Osteoblast (primary cell): ENCODE results near the gene CHTOP. TPM values are rescaled to one million over a fixed set of nuclear protein-coding genes. Genes with fewer than 3 reads are reported as not detected.

ENCODE experiments used
- DNase-seq: peaks from one replicate; pipeline ENCODE4 v3.0.0; 2011; ENCODE audit warnings: low spot score, mixed read lengths; ENCODE audit not compliant: insufficient read length; ENCODE audit errors: missing footprints
- H2AFZ ChIP-seq: 2 replicates; pipeline ENCODE4 v1.6.0; 2011; ENCODE audit warnings: mild to moderate bottlenecking, low read length
- H3K27ac ChIP-seq: 2 replicates; pipeline ENCODE4 v1.5.1; 2011; ENCODE audit warnings: mild to moderate bottlenecking, low read depth, low read length, moderate library complexity
- H3K27me3 ChIP-seq: 2 replicates; pipeline ENCODE4 v1.6.0; 2012; ENCODE audit warnings: mild to moderate bottlenecking, control low read depth, inconsistent platforms, low read length, moderate library complexity; ENCODE audit not compliant: insufficient read depth
- H3K36me3 ChIP-seq: 2 replicates; pipeline ENCODE4 v1.5.1; 2011; ENCODE audit warnings: mild to moderate bottlenecking, low read length, control low read depth, moderate library complexity; ENCODE audit not compliant: insufficient read depth
- H3K4me1 ChIP-seq: 2 replicates; pipeline ENCODE4 v1.5.1; 2011; ENCODE audit warnings: mild to moderate bottlenecking, low read length, control low read depth, moderate library complexity; ENCODE audit not compliant: insufficient read depth
- H3K4me2 ChIP-seq: 2 replicates; pipeline ENCODE4 v1.6.0; 2011; ENCODE audit warnings: mild to moderate bottlenecking, low read length; ENCODE audit not compliant: insufficient read depth
- H3K4me3 ChIP-seq: fragments of 200-600 bp; sonication (generic); 3 replicates; pipeline ENCODE4 v1.5.1; 2012; ENCODE audit warnings: mild to moderate bottlenecking, low read length, inconsistent platforms; ENCODE audit not compliant: insufficient read depth
- H3K79me2 ChIP-seq: 2 replicates; pipeline ENCODE4 v1.6.0; 2012; ENCODE audit warnings: mild to moderate bottlenecking, low read length, control low read depth, inconsistent platforms; ENCODE audit not compliant: insufficient read depth
- H3K9me3 ChIP-seq: 2 replicates; pipeline ENCODE4 v1.5.1; 2011; ENCODE audit warnings: low read depth, low read length, control low read depth
- H4K20me1 ChIP-seq: 2 replicates; pipeline ENCODE4 v1.6.0; 2012; ENCODE audit warnings: mild to moderate bottlenecking, low read length, control low read depth; ENCODE audit not compliant: insufficient read depth
- total RNA-seq: library from RNA; depleted of rRNA; stranded (reverse); fragments of >200 nt; gene quantifications from 2 replicates; pipeline ENCODE4 v1.2.3, GENCODE V29; 2012
- TF ChIP-seq, protein P1 (sequence below): IDR thresholded peaks from 2 replicates; pipeline ENCODE4 v1.5.1; 2011; ENCODE audit warnings: mild to moderate bottlenecking, low read depth, low read length, moderate library complexity; ENCODE audit errors: extremely low read depth

CHTOP gene
- total RNA-seq, 1 donor: 40.9 TPM

- peaks cover 74% of the 10 kb centered on the region for H3K36me3 ChIP-seq
- peaks cover 2% of the 10 kb centered on the region for H4K20me1 ChIP-seq
- DNase-seq: no peak
- H3K9me3 ChIP-seq: no peaks in the 10 kb centered on the region
- no peak overlapping the region for H2AFZ ChIP-seq
- H3K4me2 ChIP-seq: no peak overlapping the region
- TF ChIP-seq, protein P1, sequence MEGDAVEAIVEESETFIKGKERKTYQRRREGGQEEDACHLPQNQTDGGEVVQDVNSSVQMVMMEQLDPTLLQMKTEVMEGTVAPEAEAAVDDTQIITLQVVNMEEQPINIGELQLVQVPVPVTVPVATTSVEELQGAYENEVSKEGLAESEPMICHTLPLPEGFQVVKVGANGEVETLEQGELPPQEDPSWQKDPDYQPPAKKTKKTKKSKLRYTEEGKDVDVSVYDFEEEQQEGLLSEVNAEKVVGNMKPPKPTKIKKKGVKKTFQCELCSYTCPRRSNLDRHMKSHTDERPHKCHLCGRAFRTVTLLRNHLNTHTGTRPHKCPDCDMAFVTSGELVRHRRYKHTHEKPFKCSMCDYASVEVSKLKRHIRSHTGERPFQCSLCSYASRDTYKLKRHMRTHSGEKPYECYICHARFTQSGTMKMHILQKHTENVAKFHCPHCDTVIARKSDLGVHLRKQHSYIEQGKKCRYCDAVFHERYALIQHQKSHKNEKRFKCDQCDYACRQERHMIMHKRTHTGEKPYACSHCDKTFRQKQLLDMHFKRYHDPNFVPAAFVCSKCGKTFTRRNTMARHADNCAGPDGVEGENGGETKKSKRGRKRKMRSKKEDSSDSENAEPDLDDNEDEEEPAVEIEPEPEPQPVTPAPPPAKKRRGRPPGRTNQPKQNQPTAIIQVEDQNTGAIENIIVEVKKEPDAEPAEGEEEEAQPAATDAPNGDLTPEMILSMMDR: no peak
- peaks cover 42% of the 10 kb centered on the region for H3K79me2 ChIP-seq
- H3K27me3 ChIP-seq: no peaks in the 10 kb centered on the region
- peaks cover 36% of the 10 kb centered on the region for H3K4me1 ChIP-seq
- H3K4me3 ChIP-seq: no peak overlapping the region
- no peak overlapping the region for H3K27ac ChIP-seq
Measured at GRCh38 chr1:153623101-153623500, 10.8 kb upstream of the CHTOP start.

GRCh38 chr1:153624965-153625611 is 8.8 kb upstream of the CHTOP start:
- peak overlapping the region; percentile 53 for H3K27ac ChIP-seq
- peak overlapping the region; percentile 91 for H3K4me3 ChIP-seq
- peaks cover 40% of the 10 kb centered on the region for H3K4me1 ChIP-seq
- no peaks in the 10 kb centered on the region for H3K27me3 ChIP-seq
- H2AFZ ChIP-seq: no peak overlapping the region
- H3K36me3 ChIP-seq: peaks cover 56% of the 10 kb centered on the region
- H4K20me1 ChIP-seq: peaks cover 2% of the 10 kb centered on the region
- H3K79me2 ChIP-seq: peaks cover 42% of the 10 kb centered on the region
- DNase-seq: peak; percentile 71
- H3K9me3 ChIP-seq: no peaks in the 10 kb centered on the region
- peak overlapping the region; percentile 100 for H3K4me2 ChIP-seq
- TF ChIP-seq, protein P1: no peak

GRCh38 chr1:153626477-153626903 is 7.4 kb upstream of the CHTOP start:
- Histone ChIP-seq H3K4me2 (peak overlapping the region; percentile 100), H4K20me1 (no peaks in the 10 kb centered on the region), H3K9me3 (no peaks in the 10 kb centered on the region), H3K36me3 (peaks cover 45% of the 10 kb centered on the region), H3K27ac (peak overlapping the region; percentile 95), H3K4me1 (peaks cover 40% of the 10 kb centered on the region), H3K27me3 (no peaks in the 10 kb centered on the region), H2AFZ (peak overlapping the region; percentile 90), H3K4me3 (peak overlapping the region; percentile 91), H3K79me2 (peaks cover 42% of the 10 kb centered on the region)
- TF ChIP-seq, protein P1: no peak
- DNase-seq: peak; percentile 72

DNA sequence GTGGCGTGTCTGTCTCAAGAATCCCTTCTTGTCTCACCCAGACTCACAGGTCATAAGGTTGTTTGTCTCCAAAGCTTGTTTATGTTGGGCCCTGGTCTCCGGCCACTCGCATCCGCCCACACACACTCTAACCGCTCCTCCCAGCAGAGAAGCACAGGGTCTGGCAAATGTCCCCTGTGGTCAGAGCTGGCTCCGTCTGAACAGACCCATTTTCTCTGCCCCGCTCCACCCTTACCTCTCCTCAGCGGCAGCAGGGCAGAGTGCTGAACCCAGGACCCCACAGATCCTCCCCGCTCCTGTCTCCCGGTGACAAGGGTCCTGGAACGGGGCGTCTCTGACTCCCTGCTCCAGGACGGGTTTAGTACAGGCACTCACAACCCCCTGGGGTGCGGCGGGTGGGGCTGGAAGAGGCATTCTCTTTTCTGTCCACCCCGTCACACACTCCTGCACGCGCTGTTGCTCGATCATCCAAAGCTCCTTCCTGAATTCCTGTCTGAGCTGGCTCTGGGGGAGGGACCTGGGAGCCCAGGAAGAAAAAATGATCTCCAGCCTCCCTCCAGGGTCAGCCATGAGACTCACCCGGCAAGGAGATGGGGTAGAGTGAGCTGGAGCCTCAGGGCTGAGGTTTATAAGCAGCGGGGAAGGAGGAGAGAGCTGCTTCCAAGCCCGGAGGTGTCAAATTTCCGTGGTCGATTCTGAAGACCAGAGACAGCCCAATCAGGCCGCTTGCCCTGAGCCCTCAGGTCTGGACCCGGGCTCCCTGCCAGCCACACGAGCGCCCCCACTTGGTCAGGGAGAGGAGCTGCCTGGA is 6.8 kb upstream of the CHTOP start, which contains the start of gene S100A13:
TSS of gene S100A13 (minus strand) at position 602 of the 811 bp plus-strand sequence. CDS start 1,033 bp downstream, outside the sequence.
- Histone ChIP-seq H4K20me1 (no peaks in the 10 kb centered on the region), H3K4me1 (peaks cover 40% of the 10 kb centered on the region), H3K4me2 (peak within 1 kb of the TSS; percentile 100), H3K27me3 (no peaks in the 10 kb centered on the region), H3K27ac (peak within 1 kb of the TSS; percentile 95), H3K9me3 (no peaks in the 10 kb centered on the region), H2AFZ (peak within 1 kb of the TSS; percentile 90), H3K36me3 (peaks cover 39% of the 10 kb centered on the region), H3K79me2 (peaks cover 42% of the 10 kb centered on the region), H3K4me3 (peak within 1 kb of the TSS; percentile 91)
- TF ChIP-seq, protein P1: peak; percentile 77
- DNase-seq: peak; percentile 95
